WERI-Rb-1 (cell line): ENCODE data around the gene SERTAD1.
"Not testable (repeated sequence)": the region's sequence is repeated elsewhere in the genome, so short reads cannot be mapped to it uniquely, and the experiment has no call there.

Experiments used
- DNase-seq: peaks from one replicate; pipeline ENCODE4 v3.0.0-alpha.2; 2020
- H3K27ac ChIP-seq: fragments of 250-450 bp; sonication (Bioruptor Pico); 2 replicates; pipeline ENCODE4 v1.5.1; 2020; ENCODE audit warnings: mild to moderate bottlenecking, moderate library complexity
- H3K27me3 ChIP-seq: fragments of 250-450 bp; sonication (Bioruptor Pico); 2 replicates; pipeline ENCODE4 v1.5.1; 2021; ENCODE audit warnings: mild to moderate bottlenecking, low read depth, moderate library complexity; ENCODE audit not compliant: insufficient read depth, severe bottlenecking
- H3K36me3 ChIP-seq: fragments of 250-450 bp; sonication (Bioruptor Pico); 2 replicates; pipeline ENCODE4 v1.5.1; 2020; ENCODE audit warnings: mild to moderate bottlenecking, moderate library complexity
- H3K4me3 ChIP-seq: 2 replicates; pipeline ENCODE4 v1.5.1; 2011; ENCODE audit warnings: low read depth, mild to moderate bottlenecking, control low read depth, low read length
- H3K9me3 ChIP-seq: fragments of 250-450 bp; sonication (Bioruptor Pico); 2 replicates; pipeline ENCODE4 v1.5.1; 2021; ENCODE audit warnings: mild to moderate bottlenecking, moderate library complexity; ENCODE audit not compliant: severe bottlenecking
- CTCF ChIP-seq: IDR thresholded peaks from 2 replicates; pipeline ENCODE4 v1.5.1; 2011; ENCODE audit warnings: low read depth, mild to moderate bottlenecking, control low read depth, inconsistent platforms, low read length

Gene SERTAD1

DNA sequence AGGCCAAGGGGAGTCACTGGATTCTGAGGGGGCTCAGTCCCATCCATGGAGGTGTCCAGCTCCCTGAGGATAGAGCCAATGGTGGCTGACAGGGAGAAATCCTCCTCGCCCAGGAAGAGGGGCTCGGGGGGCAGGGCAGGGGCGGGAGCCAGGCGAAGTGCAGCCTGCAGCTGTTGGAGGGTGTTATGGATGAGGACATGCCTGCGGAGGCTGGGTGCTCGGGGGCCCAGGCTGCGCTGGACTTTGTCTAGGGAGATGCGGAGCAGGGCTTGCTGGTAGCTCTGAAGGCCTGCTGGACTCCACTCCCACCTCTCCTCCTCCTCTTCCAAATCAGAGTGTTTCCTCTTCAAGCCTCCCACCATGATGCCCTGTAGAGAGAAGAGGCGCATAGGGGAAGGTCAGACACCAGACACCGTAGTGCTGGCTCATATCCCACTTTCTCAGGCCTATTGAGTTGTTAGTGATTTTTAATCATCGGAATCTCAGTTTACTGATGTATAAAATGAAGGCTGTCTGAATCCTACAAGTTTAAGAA lies 16.0 kb upstream of the SERTAD1 start:
- Histone ChIP-seq H3K36me3 (peaks cover 16% of the 10 kb centered on the region), H3K4me3 (no peak overlapping the region), H3K9me3 (no peaks in the 10 kb centered on the region), H3K27ac (no peak overlapping the region), H3K27me3 (no peaks in the 10 kb centered on the region)
- DNase-seq = no peak
- no peak for TF ChIP-seq CTCF

GRCh38 chr19:40438284-40438683 lies 12.5 kb upstream of the SERTAD1 start:
- Histone ChIP-seq H3K4me3 (no peak overlapping the region), H3K36me3 (peaks cover 16% of the 10 kb centered on the region), H3K27me3 (no peaks in the 10 kb centered on the region), H3K9me3 (no peaks in the 10 kb centered on the region), H3K27ac (no peak overlapping the region)
- TF ChIP-seq CTCF = no peak
- no peak for DNase-seq

GRCh38 chr19:40433391-40434216 lies 7.8 kb upstream of the SERTAD1 start:
- Histone ChIP-seq H3K36me3 (no peaks in the 10 kb centered on the region), H3K4me3 (no peak overlapping the region), H3K9me3 (no peaks in the 10 kb centered on the region), H3K27me3 (no peaks in the 10 kb centered on the region), H3K27ac (no peak overlapping the region)
- no peak for TF ChIP-seq CTCF
- DNase-seq = no peak

GRCh38 chr19:40432760-40433159 lies 7.0 kb upstream of the SERTAD1 start:
- H3K27me3 ChIP-seq, H3K27ac ChIP-seq, H3K36me3 ChIP-seq, H3K9me3 ChIP-seq, DNase-seq, H3K4me3 ChIP-seq: not testable (repeated sequence)

DNA sequence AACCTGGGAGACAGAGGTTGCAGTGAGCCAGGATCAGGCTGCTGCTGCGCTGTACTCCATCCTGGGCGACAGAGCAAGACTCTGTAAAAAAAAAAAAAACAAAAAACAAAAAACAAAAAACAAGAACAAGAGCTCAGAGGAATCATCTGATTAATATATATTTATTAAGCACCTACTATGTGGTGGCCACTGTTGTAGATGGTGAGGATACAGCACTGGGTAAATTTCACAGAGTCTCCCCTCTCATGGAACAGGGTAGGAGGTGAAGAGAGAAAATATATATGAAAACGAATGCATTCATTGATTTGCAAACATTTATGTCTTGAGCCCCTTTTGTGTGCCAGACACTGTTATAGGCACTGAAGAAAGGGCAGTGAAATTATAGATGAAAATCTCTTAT lies 5.9 kb upstream of the SERTAD1 start:
- no peaks in the 10 kb centered on the region for H3K36me3 ChIP-seq
- H3K27me3 ChIP-seq = no peaks in the 10 kb centered on the region
- H3K9me3 ChIP-seq = no peaks in the 10 kb centered on the region
- no peak for DNase-seq
- no peak overlapping the region for H3K27ac ChIP-seq
- TF ChIP-seq CTCF = no peak
- H3K4me3 ChIP-seq = no peak overlapping the region

- not testable (repeated sequence) for H3K9me3 ChIP-seq
Observed at GRCh38 chr19:40430242-40430641, 4.5 kb upstream of the SERTAD1 start.

GRCh38 chr19:40428197-40428596 lies 2.4 kb upstream of the SERTAD1 start:
- not testable (repeated sequence) for DNase-seq, H3K36me3 ChIP-seq, H3K27ac ChIP-seq, H3K4me3 ChIP-seq, H3K27me3 ChIP-seq, H3K9me3 ChIP-seq

More at GRCh38 chr19:40430242-40430641, 4.5 kb upstream of the SERTAD1 start:
- not testable (repeated sequence) for H3K27ac ChIP-seq, DNase-seq, H3K4me3 ChIP-seq, H3K27me3 ChIP-seq, H3K36me3 ChIP-seq
